Gastrocnemius medialis (tissue), 4 donors: ENCODE measurements around the gene PRPS1. TPM values are rescaled to one million over a fixed set of nuclear protein-coding genes. Genes with fewer than 3 reads are reported as not detected.
"Not testable (repeated sequence)": the region's sequence is repeated elsewhere in the genome, so short reads cannot be mapped to it uniquely, and the experiment has no call there.

ENCODE experiments used
- ATAC-seq, 2 donors: fragments of 150-250 bp; one replicate each; pipeline ENCODE4 v1.9.1; 2016
- DNase-seq, 2 donors: peaks; one replicate each; pipeline ENCODE4 v3.0.0-alpha.2; 2019
- H3K27ac ChIP-seq, 4 donors: fragments of 200-600 bp; sonication (generic); 1 replicate in 1 of 4; 2 replicates in 3 of 4; pipeline ENCODE4 v1.5.1; 2016 to 2018; ENCODE audit warnings: mild to moderate bottlenecking in 2 of 4, moderate library complexity in 1 of 4
- H3K27me3 ChIP-seq, 3 donors: fragments of 200-600 bp; sonication (generic) in 2 of 3; 1 replicate in 1 of 3; 2 replicates in 2 of 3; pipeline versions ENCODE4 v1.5.1 to v1.6.0; 2016 to 2019; ENCODE audit warnings: mild to moderate bottlenecking in 1 of 3, moderate library complexity in 1 of 3
- H3K36me3 ChIP-seq, 2 donors: fragments of 200-600 bp; sonication (generic) in 1 of 2; one replicate each; pipeline ENCODE4 v1.5.1; 2017 to 2018
- H3K4me1 ChIP-seq, 2 donors: fragments of 200-600 bp; sonication (generic) in 1 of 2; one replicate each; pipeline ENCODE4 v1.5.1; 2016 to 2017; ENCODE audit warnings: mild to moderate bottlenecking in 2 of 2
- H3K4me3 ChIP-seq, 4 donors: fragments of 200-600 bp; sonication (generic) in 3 of 4; 1 replicate in 1 of 4; 2 replicates in 3 of 4; pipeline ENCODE4 v1.5.1; 2016 to 2019; ENCODE audit warnings: mild to moderate bottlenecking in 2 of 4
- H3K9me3 ChIP-seq, 3 donors: fragments of 200-600 bp; sonication (generic) in 2 of 3; 1 replicate in 1 of 3; 2 replicates in 2 of 3; pipeline ENCODE4 v1.5.1; 2016 to 2019
- CTCF ChIP-seq, 5 experiments: fragments of 450-650 bp in 3 of 5; fragments of 200-600 bp in 2 of 5; sonication (generic) in 2 of 5; IDR thresholded peaks in 4 of 5; conservative IDR thresholded peaks in 1 of 5; 1 replicate in 4 of 5; 2 replicates in 1 of 5; pipeline ENCODE4 v1.5.1; 2016 to 2019; ENCODE audit warnings: antibody characterized with exemption in 5 of 5, mild to moderate bottlenecking in 3 of 5, moderate library complexity in 3 of 5
- POLR2A ChIP-seq, 2 donors: fragments of 450-650 bp; IDR thresholded peaks; one replicate each; pipeline ENCODE4 v1.6.1; 2017; ENCODE audit warnings: antibody characterized with exemption in 2 of 2, mild to moderate bottlenecking in 2 of 2, moderate library complexity in 2 of 2
- in situ Hi-C, 4 donors: fragments of 200-750 bp; cut with MboI; loops; one replicate each; pipeline versions ENCODE4 v1.15.0 to v1.8.0; 2017; ENCODE audit warnings: low sequenced_read_pairs in 4 of 4
- intact Hi-C: fragments of 100-400 bp; cut with DNase I; formaldehyde crosslinking; loops from one replicate; pipeline ENCODE4 v1.15.1; 2023; ENCODE audit warnings: low total_unique reads
- total RNA-seq, 4 donors: library from RNA; depleted of rRNA; stranded (reverse); fragments of >200 nt; gene quantifications; one replicate each; pipeline versions ENCODE4 v1.1.0 to v1.2.3, GENCODE V29; 2016

PRPS1 gene
- total RNA-seq, 4 donors from 2014 or later: 19.6 to 46.0 (median 30.9) TPM

GRCh38 chrX:107601326-107601725 is 27.0 kb upstream of the PRPS1 start:
- Histone ChIP-seq H3K27ac (no peak overlapping the region), H3K36me3 (no peaks in the 10 kb centered on the region), H3K4me3 (no peak overlapping the region), H3K4me1 (no peaks in the 10 kb centered on the region), H3K9me3 (no peaks in the 10 kb centered on the region), H3K27me3 (no peaks in the 10 kb centered on the region)
- in situ Hi-C loops: no loop called here
- intact Hi-C loops: no loop called here
- no peak for DNase-seq
- TF ChIP-seq CTCF (IDR thresholded peaks at IDR 0.05 in 4 of 5, conservative IDR thresholded peaks at IDR 0.05 in 1 of 5) (no peak), POLR2A (IDR thresholded peaks at IDR 0.05) (no peak)
- no peak for ATAC-seq

GRCh38 chrX:107601759-107602158 is 26.6 kb upstream of the PRPS1 start:
- Histone ChIP-seq H3K4me1 (no peaks in the 10 kb centered on the region), H3K36me3 (no peaks in the 10 kb centered on the region), H3K27me3 (no peaks in the 10 kb centered on the region), H3K9me3 (no peaks in the 10 kb centered on the region), H3K27ac (no peak overlapping the region), H3K4me3 (no peak overlapping the region)
- TF ChIP-seq POLR2A (IDR thresholded peaks at IDR 0.05) (no peak), CTCF (IDR thresholded peaks at IDR 0.05 in 4 of 5, conservative IDR thresholded peaks at IDR 0.05 in 1 of 5) (no peak)
- in situ Hi-C loops: no loop called here
- no peak for ATAC-seq
- intact Hi-C loops: no loop called here
- no peak for DNase-seq

GRCh38 chrX:107602694-107603239 is 25.5 kb upstream of the PRPS1 start:
- DNase-seq: no peak
- Histone ChIP-seq H3K36me3 (no peaks in the 10 kb centered on the region), H3K4me3 (no peak overlapping the region), H3K27ac (no peak overlapping the region), H3K4me1 (no peaks in the 10 kb centered on the region), H3K9me3 (no peaks in the 10 kb centered on the region), H3K27me3 (no peaks in the 10 kb centered on the region)
- TF ChIP-seq CTCF (IDR thresholded peaks at IDR 0.05 in 4 of 5, conservative IDR thresholded peaks at IDR 0.05 in 1 of 5) (no peak), POLR2A (IDR thresholded peaks at IDR 0.05) (no peak)
- ATAC-seq: no peak
- in situ Hi-C loops (no loop called here), intact Hi-C loops (no loop called here)

- Histone ChIP-seq H3K4me3 (no peak overlapping the region), H3K27ac (no peak overlapping the region), H3K4me1 (no peaks in the 10 kb centered on the region), H3K9me3 (no peaks in the 10 kb centered on the region), H3K27me3 (no peaks in the 10 kb centered on the region), H3K36me3 (no peaks in the 10 kb centered on the region)
- ATAC-seq: no peak
- in situ Hi-C loops: no loop called here
- no peak for DNase-seq
- TF ChIP-seq CTCF (IDR thresholded peaks at IDR 0.05 in 4 of 5, conservative IDR thresholded peaks at IDR 0.05 in 1 of 5) (no peak), POLR2A (IDR thresholded peaks at IDR 0.05) (no peak)
- intact Hi-C loops: no loop called here
These were observed 24.7 kb upstream of the PRPS1 start for GRCh38 chrX:107603429-107604159.

GRCh38 chrX:107609061-107609460 is 19.2 kb upstream of the PRPS1 start:
- H3K4me3 ChIP-seq, ATAC-seq, H3K27me3 ChIP-seq, DNase-seq, intact Hi-C loops, H3K9me3 ChIP-seq, H3K36me3 ChIP-seq, H3K27ac ChIP-seq, H3K4me1 ChIP-seq, in situ Hi-C loops: not testable (repeated sequence)
